Pancreas (tissue), 10 donors: Measurements from ENCODE around the gene DAD1. TPM values are rescaled to one million over a fixed set of nuclear protein-coding genes. Genes with fewer than 3 reads are reported as not detected.

Source experiments
- ATAC-seq, 4 donors: fragments of 200-7000 bp; cut with Tn5 transposase; one replicate each; pipeline versions ENCODE4 v1.8.0 to v1.9.1; 2020; ENCODE audit warnings: mild to moderate bottlenecking in 4 of 4, moderate library complexity in 4 of 4
- DNase-seq, 6 donors: peaks; one replicate each; pipeline ENCODE4 v3.0.0-alpha.2; 2020
- FAIRE-seq: peaks from 2 replicates; lab custom pipeline; 2012; peaks lifted over from hg19 to GRCh38; lab: Jason Lieb, UNC
- H3K27ac ChIP-seq, 4 donors: fragments of 200-600 bp; sonication (generic); 1 replicate in 3 of 4; 2 replicates in 1 of 4; pipeline versions ENCODE4 v1.5.0 to v1.8.0; 2020
- H3K27me3 ChIP-seq, 4 donors: fragments of 200-600 bp; one replicate each; pipeline ENCODE4 v1.8.0; 2021
- H3K36me3 ChIP-seq, 3 donors: fragments of 200-600 bp; sonication (generic) in 1 of 3; one replicate each; pipeline versions ENCODE4 v1.5.0 to v1.8.0; 2020 to 2021
- H3K4me1 ChIP-seq, 3 donors: fragments of 200-600 bp; one replicate each; pipeline ENCODE4 v1.8.0; 2021
- H3K4me3 ChIP-seq, 4 donors: fragments of 200-600 bp; sonication (generic) in 2 of 4; one replicate each; pipeline versions ENCODE4 v1.5.0 to v1.8.0; 2020 to 2021
- H3K9me3 ChIP-seq, 4 donors: fragments of 200-600 bp; one replicate each; pipeline ENCODE4 v1.8.0; 2021
- CTCF ChIP-seq, 4 donors: fragments of 200-600 bp; sonication (generic) in 3 of 4; IDR thresholded peaks; one replicate each; pipeline versions ENCODE4 v1.5.0 to v1.8.0; 2021; ENCODE audit warnings: antibody characterized with exemption in 4 of 4
- WGBS, 2 donors: extraction: QIAGEN DNeasy Blood & Tissue Kit; methylation state at CpG; one replicate each; pipeline ENCODE4 v1.1.7; 2013; 5-methylcytosine and 5-hydroxymethylcytosine counted together
- intact Hi-C, 3 donors: fragments of 100-400 bp; cut with DNase I; formaldehyde crosslinking; loops; one replicate each; pipeline versions ENCODE4 v1.11.1 to v1.14.2; 2022
- polyA plus RNA-seq, 2 donors: library from polyadenylated mRNA; stranded (reverse); fragments of 200-250 nt; gene quantifications; one replicate each; pipeline ENCODE4 v1.2.3, GENCODE V29; 2013
- total RNA-seq, 6 donors: library from RNA; stranded (reverse); fragmentation: NEBNext Ultra II Directional in 4 of 6; extraction: Animal tissue kit (Norgen Biotek cat#: 25700) in 4 of 6; gene quantifications; one replicate each; pipeline versions ENCODE4 v1.2.1 to v1.2.4, GENCODE V29; 2021 to 2023
- donor health status: healthy with polysubstance abuse.
- donor health status: DM: no; HTN: no; CAD: no; lungs with moderate emphysema.
- donor health status: DM: no; HTN: no; CAD: no.
- donor health status: control.
- donor health status: control.
- donor health status: Bipolar disorder and iron deficiency.
- donor health status: DM: yes; HTN: yes; CAD: no.
- donor health status: DM: no; HTN: no; CAD: no.
- donor health status: DM: no; HTN: no; CAD: no.
- donor health status: DM: yes; HTN: yes; CAD: no.

DAD1 gene
- total and polyA plus RNA-seq, 8 donors, result 58.2 to 178 (median 85.2) TPM

DNA sequence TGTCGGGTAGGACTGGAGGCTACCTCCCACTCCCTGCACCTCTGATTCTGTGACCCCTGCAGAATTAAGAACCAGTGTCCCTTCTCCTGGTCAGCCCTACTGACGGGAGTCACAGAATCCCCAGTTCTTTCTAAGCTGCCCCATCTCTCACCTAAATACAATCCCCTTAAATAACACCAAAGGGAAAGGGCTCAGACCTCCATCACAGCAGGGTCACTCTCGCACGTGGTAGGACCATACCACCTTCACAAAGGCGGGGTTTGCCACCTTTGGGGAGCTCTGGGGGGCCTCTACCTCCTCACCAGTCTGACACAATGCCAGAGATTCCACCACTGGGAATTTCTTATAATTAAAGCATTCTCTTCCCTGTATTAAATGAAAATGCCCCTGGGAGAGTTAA lies 35.6 kb downstream of the DAD1 start:
- no peak for FAIRE-seq
- no peak overlapping the region for H3K4me3 ChIP-seq

DNA sequence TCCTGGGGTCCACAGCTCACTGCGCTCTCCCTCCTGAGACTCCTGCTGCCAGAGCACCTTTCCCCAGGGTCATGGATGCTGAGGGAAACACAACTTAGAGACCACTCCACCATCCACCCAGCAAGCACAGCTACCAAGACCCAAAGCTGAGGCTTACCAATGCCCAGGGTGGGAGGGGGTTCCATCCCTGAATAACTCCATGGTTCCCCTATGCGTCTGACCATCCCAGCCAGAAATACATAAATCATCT lies 36.3 kb downstream of the DAD1 start:
- DNase-seq (no peak), ATAC-seq (no peak), FAIRE-seq (no peak)
- Histone ChIP-seq H3K36me3 (no peaks in the 10 kb centered on the region), H3K27ac (no peak overlapping the region), H3K27me3 (no peaks in the 10 kb centered on the region), H3K9me3 (no peaks in the 10 kb centered on the region), H3K4me3 (no peak overlapping the region), H3K4me1 (peaks cover 0 to 15% (median 5%) of the 10 kb centered on the region in 3 donors)
- intact Hi-C loops, result loop anchor here in 2 of 3 donors (5.0 to 10.0 kb wide), 3 partner anchors 95 to 302 kb away; no protein-coding TSS in a partner anchor
- no peak for TF ChIP-seq CTCF (IDR thresholded peaks at IDR 0.05)
- WGBS, 2 donors, result 89 to 94% methylated on average over 2 of the region's 2 CpGs

More for the DNA sequence above, 35.6 kb downstream of the DAD1 start:
- TF ChIP-seq CTCF (IDR thresholded peaks at IDR 0.05), result no peak
- H3K27ac ChIP-seq, result no peak overlapping the region
- H3K9me3 ChIP-seq, result no peaks in the 10 kb centered on the region
- ATAC-seq (no peak), DNase-seq (no peak)
- no peaks in the 10 kb centered on the region for H3K36me3 ChIP-seq
- peaks cover 0 to 14% (median 6%) of the 10 kb centered on the region in 3 donors for H3K4me1 ChIP-seq
- WGBS, 2 donors, result 68 to 77% methylated on average over 5 of the region's 5 CpGs
- intact Hi-C loops, result loop anchor here in 2 of 3 donors (5.0 to 10.0 kb wide), 3 partner anchors 94 to 301 kb away; no protein-coding TSS in a partner anchor
- no peaks in the 10 kb centered on the region for H3K27me3 ChIP-seq

- no peak for ATAC-seq
- Histone ChIP-seq H3K4me1 (peaks cover 0 to 14% (median 7%) of the 10 kb centered on the region in 3 donors), H3K4me3 (no peak overlapping the region), H3K27ac (no peak overlapping the region), H3K36me3 (no peaks in the 10 kb centered on the region), H3K9me3 (no peaks in the 10 kb centered on the region), H3K27me3 (no peaks in the 10 kb centered on the region)
- no peak for FAIRE-seq
- 64 to 69% methylated on average over 13 of the region's 13 CpGs for WGBS, 2 donors
- TF ChIP-seq CTCF (IDR thresholded peaks at IDR 0.05), result no peak
- intact Hi-C loops, result loop anchor here in 2 of 3 donors (5.0 to 10.0 kb wide), 3 partner anchors 95 to 303 kb away; no protein-coding TSS in a partner anchor
- DNase-seq, result no peak
These were observed 36.8 kb downstream of the DAD1 start for GRCh38 chr14:22552001-22552826.

DNA sequence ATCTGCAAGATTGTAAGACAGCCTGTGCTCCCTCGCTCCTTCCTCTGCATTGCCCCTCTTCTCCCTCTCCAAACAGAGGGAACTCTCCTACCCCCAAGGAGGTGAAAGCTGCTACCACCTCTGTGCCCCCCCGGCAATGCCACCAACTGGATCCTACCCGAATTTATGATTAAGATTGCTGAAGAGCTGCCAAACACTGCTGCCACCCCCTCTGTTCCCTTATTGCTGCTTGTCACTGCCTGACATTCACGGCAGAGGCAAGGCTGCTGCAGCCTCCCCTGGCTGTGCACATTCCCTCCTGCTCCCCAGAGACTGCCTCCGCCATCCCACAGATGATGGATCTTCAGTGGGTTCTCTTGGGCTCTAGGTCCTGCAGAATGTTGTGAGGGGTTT lies 37.4 kb downstream of the DAD1 start:
- H3K4me3 ChIP-seq, result no peak overlapping the region
- no peak for DNase-seq
- no peaks in the 10 kb centered on the region for H3K9me3 ChIP-seq
- no peak for TF ChIP-seq CTCF (IDR thresholded peaks at IDR 0.05)
- FAIRE-seq, result no peak
- intact Hi-C loops, result loop anchor here in 2 of 3 donors (5.0 to 10.0 kb wide), 3 partner anchors 96 to 303 kb away; no protein-coding TSS in a partner anchor
- H3K36me3 ChIP-seq, result no peaks in the 10 kb centered on the region
- H3K4me1 ChIP-seq, result peaks cover 0 to 11% (median 7%) of the 10 kb centered on the region in 3 donors
- H3K27me3 ChIP-seq, result no peaks in the 10 kb centered on the region
- no peak for ATAC-seq
- WGBS, 2 donors, result 44% methylated on average over 5 of the region's 5 CpGs
- no peak overlapping the region for H3K27ac ChIP-seq
